Stimulated activated CD4-positive, alpha-beta T cell treated with anti-CD3 and anti-CD28 coated beads, Interleukin-4, amount 100 ng/mL, for 24 hours (primary cell): Measurements from ENCODE around the gene THRSP.

Source experiments
- DNase-seq: peaks from one replicate; pipeline ENCODE4 v3.0.0-alpha.2; 2020

The THRSP gene

DNA sequence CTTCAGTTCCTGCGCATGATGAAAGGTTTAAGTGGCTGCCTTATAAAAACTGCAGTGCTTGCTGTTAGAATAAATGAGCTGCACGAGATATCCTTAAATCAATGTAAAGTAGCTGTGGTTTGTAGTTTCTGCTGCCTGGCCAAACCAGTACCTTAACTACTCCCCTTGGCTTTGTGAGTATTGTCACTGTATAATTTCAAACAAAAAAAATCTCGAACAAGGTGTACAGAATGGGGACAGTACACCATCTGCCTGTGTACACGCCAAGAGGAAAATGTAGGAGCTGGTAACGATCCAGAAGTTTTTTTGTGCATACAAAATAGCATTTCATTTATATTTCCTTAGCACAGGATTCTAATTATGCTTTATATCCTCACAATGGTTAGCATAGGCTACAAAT, 36.6 kb downstream of the THRSP start:
- DNase-seq: no peak

- no peak for DNase-seq
Observed at GRCh38 chr11:78100676-78101472, 37.2 kb downstream of the THRSP start.

- no peak for DNase-seq
Observed at GRCh38 chr11:78109081-78110015, 45.7 kb downstream of the THRSP start.

DNA sequence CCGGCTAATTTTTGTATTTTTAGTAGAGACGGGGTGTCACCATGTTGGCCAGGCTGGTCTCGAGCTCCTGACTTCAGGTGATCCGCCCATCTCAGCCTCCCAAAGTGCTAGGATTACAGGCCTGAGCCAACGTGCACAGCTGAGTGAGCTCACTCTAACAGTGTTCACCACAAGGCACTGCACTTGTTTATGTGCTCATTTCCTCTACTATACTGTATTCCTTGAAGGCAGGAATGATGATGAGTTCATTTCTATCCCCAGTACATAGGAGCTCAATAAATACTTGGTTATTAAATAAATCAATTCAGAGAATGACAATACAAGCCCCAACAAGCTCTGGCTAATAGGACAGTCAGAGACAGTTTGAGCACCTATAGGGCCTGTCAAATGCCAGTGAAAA, 46.7 kb downstream of the THRSP start:
- no peak for DNase-seq

GRCh38 chr11:78110830-78111229, 47.2 kb downstream of the THRSP start:
- no peak for DNase-seq

DNA sequence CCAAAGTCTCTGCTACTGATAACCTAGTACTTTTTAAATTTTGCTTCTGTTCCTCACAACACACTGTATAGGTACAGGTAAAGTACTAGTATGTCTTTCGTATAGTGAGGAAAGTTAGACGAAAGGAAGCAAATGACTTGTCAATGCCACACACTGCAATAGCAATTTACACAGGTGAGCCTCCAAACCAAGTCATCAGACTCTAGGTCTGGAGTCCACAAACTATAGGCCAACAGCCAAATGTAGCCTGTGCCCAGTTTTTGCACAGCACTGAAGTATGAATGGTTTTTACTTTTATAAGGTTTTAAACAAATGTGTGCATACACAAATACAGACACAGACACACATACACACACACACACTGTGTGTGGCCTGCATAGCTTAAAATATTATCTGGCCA, 47.6 kb downstream of the THRSP start:
- DNase-seq: no peak

- no peak for DNase-seq
Observed at GRCh38 chr11:78112582-78113275, 49.1 kb downstream of the THRSP start.
